GM18499 (cell line): ENCODE data around the gene CELF5.

Source experiments
- ATAC-seq: cut with Tn5 transposase; IDR thresholded peaks from one replicate; pipeline ENCODE4 v1.9.1; 2021; ENCODE audit warnings: moderate number of reproducible peaks; ENCODE audit not compliant: insufficient read depth, unreplicated experiment

The CELF5 gene

DNA sequence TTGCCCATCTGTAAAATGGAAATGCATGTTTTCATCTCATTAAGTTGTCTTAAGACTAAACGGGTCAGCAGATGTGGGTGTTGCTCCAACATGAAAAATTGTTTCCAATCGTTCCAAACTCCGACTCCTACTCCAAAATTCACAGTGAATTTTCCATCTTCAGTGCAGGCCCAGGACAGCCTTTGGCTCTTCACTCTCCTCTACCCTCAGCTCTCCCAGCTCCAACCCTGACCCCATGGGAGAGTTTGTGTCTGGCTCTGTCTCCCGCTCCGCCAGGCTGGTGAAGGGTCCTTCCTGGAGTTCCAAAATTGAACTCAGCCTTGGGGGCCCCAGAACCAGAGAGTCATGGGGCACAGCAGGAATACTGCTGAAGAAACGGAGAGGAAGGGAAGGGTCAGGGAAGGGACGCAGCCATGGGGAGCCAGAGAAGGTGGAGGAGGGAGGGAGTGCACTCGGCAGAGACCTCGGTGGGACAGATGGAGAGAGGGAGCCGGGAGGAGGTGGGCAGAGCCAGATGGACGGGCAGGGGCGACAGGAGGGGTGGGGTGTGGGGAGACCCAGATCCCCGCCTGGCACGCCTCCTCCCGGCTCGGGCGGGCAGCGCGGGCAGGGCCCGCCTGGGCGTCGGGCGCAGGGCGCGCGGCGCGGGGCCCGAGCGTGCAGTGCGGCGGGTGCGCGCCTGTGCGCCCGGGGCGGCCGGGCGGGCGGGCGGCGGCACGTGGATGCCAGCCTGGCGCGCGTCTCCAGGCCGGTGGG, 45.6 kb downstream of the CELF5 start:
- no peak for ATAC-seq

DNA sequence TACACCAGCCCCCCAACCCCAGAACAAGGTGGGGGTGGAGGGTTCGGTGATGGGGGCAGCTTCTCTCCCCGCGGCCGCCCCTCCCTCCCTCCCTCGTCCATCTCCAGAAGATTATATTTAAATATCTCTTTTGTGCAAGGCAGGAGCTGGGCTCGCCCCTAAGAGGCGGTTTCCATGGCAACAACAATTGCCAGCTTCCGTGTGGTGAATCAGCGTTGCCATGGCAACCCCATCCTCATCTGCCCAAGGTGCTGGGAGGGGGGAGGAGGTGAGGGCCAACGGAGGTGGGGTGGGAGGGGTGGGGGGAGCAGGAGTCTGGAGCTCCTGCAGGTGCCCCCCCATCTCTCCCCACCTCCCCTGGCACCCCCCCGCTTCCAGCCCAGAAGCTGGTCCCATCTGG, 46.4 kb downstream of the CELF5 start:
- no peak for ATAC-seq

DNA sequence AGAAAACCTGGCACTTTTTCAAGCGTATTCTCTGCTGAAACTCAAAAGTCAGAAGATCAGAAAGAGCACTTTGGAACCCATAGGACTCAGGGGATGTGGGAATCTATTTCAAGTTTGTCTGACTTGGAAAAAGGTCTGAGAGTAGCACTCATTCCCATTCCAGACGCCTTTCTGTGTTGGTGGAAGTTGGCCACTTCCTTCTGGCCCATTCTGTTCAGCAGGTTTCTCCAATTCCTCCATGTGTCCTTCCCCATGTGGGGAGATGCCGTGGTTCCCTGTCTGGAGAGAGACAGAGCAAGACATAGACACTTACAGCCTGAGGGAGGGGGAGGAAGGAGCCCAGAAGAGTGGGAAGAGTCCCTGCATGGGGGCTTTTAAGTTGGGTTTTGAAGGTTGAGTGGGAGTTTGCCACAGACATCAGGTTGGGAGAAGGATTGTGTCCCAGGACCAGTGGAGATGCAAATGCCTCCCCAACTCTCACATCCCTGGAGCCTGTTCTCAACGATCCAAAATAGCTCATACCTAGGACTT, 48.0 kb downstream of the CELF5 start:
- no peak for ATAC-seq

DNA sequence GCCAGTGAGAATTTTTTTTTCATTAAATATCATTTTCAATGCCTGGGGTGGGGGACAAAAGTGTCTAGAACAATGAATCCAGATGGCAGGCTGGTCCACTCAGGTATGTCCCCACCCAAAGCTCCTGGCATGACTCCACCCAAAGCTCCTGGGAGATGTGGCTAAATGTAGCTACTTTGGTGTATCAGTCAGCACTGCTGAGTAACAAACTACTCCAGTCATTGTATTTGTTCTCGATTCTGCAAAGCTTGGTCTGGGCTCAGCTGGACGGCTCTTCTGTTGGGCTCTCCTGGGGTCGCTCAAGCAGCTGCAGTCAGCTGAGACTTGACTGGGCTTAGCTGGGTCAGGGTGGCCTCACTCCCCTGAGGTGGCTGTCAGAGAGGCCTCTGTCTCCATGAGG, 48.5 kb downstream of the CELF5 start:
- no peak for ATAC-seq

DNA sequence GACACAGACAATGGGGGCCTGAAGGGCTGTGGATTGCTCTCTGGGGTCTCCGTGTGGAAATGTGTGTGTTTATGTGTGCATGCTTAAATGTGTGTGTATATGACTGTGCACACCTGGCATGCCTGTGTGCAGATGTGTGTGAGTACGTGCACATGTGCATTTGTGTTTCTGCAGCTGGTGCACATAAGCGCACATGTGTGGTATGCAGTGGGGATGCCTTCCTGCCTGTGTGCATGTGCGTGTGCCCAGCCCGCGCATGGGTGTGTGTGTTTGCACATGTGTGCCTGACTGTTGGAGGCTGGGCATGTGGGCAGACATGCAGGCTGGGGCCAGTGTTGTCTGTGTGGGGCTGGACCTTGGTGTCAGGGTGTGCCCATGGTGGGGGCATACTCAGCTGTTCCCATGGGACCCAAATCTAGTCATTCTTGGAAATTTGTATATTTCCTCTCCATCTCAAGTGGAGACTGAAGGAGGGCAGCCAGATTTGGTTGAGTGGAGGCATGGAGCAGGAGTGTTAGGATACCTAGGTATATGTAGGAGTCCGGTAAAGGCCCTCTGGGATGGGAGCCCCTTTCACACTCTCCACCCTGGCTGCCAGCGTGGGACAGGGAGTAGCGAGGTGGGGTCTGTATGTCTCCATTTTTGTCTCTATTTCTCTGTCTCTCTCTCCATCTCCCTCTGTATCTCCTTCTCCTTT, 49.9 kb downstream of the CELF5 start:
- no peak for ATAC-seq

DNA sequence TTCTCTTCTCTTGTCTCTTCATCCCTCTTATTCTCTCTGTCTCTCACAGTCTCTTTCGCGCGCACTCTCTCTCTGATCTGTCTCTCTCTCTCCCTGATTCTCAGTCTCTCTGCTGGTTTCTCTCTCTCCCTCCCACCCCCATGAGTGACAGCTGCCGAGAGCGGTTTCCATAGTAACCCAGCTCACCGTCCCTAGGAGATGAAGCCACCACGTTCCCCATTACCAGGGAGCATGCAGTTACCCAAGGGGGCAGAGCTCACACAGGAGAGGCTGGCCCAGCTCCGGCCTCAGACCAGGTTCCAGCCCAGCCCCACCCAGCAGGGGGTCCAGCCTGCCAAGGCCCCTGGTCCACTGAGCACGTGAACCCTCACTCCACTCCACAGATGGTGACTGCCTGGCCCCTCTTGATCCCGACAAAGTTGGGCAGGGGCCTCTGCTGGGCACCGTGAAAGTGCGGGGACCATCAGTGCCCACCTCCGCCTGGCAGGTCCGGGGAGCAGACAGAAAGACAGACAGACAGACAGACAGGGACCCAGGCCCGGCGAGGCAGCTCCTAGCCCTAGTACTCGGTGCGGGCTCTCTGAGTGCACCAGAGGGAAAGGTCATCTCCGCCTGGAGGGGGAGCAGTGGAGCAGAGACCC, 50.6 kb downstream of the CELF5 start:
- no peak for ATAC-seq

DNA sequence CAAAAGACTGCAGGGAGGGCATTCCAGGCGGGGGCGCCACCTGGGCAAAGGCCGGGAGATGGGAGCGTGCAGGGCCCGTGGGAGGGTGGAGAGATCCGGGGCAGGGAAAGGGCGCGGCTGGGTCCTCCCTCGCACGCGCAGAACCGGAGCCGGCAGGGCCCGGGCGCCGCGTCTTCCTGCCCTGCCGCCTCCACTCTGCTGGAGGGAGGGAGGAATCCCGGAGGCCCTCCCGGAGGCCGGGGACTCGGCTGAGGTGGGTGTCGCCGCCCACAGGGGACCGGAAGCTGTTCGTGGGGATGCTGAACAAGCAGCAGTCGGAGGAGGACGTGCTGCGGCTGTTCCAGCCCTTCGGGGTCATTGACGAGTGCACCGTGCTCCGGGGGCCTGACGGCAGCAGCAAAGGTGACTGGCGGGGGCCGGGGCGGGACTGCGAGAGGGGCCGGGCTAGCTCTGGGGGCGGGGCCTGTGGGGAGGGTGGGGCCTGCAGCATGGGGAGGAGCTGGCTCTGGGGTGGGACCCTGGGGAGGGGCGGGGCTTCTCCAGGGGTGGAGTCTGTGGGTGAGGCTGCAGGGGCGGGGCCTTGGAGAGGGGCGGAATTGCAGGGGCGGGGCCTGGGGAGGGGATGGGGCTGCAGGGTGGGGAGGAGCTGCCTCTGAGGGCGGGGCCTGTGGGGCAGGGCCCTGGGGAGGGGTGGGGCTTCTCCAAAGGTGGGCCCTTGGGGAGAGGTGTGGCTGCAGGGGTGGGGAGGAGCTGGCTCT, 51.3 kb downstream of the CELF5 start:
- ATAC-seq, result no peak

DNA sequence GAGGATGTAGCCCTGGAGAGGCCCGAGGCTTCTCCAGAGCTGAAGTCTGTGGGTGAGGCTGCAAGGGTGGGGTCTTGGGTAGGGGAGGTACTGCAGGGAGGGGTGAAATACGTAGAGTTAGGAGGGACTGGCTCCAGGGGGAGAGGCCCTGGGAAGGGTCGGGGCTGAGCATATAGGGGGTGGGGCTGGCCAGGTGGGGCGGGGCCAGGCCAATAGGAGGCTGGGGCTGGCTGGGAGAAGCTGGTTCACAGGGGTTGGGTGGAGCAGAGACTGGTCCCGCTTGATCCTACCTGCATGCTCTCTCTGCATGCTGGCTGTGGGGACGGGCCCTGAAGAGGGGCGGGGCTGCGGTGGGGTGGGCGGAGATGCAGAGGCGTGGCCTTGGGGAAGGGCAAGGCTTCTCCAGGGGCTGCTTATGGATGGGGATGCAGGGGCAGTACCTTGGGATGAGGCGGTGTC, 51.9 kb downstream of the CELF5 start:
- no peak for ATAC-seq

DNA sequence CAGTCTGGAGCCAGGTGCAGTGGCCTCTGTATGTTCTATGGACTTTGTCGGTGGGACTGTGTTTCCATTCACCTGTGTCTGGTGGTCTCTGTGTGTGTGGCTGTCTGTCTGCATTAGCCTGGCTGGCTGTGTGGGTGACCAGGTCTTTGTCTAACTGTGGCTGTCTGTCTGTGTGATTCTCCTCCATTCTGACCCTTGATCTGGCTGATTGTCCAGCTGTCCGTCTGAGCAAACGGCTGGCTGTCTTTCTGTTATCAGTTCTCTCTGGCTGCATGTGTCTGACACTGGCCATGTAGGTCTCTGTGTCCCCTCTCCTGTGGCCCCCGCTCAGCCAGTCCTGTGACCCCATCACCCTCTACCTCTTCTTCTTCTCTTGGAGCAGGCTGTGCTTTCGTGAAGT, 53.2 kb downstream of the CELF5 start:
- ATAC-seq, result no peak

DNA sequence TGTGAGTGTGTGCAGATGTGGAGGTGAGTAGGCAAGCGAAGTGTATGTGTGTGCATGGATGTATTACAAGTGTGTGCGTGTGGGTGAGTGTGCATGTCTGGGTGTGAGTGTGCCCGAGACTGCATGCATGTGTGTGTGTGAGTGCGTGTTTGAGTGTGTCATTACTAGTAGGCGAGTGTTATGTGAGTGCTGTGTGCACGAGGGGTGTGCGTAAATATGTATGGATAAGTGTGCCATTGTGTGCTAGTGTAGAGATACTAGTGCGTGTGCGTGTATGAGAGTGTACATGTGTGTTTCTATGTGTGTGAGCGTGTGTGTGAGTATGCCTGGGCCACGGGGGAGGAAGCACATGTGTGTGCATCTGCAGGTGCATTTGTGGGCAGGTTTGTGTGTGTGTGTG, 53.8 kb downstream of the CELF5 start:
- ATAC-seq, result no peak

DNA sequence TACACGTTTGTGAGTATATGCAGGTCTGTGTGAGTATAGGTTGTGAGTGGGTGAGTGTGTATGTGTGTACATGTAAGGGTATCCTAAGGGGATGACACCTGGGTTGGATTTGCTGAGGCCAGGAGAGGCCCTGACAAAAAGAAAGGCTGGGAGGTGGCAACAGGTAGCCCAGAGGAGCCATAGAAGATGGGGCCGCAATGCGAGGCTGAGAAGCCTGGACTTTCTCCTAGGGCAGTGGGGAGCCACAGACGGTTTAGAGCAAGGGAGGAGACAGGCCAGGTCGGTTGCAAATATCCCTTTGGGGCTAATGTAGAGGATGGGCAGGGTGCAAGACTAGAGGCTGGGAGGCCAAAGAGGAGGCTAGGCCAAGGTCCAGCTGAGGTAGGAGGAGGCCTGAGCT, 54.3 kb downstream of the CELF5 start:
- ATAC-seq, result no peak

DNA sequence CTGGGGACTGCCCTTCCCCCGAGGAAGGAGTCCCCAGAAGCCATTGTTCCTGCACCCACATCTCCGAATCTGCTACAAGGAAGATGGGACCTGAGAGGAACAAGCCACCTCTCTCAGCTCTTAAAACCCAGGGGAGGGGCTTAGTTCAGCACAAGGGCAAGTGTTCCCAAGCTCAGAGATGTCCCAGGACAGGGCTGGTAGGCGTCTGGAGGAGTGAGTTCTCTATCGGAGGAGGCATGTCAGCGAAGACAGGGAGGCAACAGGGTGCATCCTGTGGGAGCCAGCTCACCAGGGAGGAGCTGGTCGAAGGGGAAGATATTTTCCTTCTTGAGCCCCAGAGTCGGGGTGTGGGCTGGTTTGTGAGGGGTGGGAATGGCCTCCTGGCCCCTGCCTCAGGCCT, 54.8 kb downstream of the CELF5 start:
- no peak for ATAC-seq

DNA sequence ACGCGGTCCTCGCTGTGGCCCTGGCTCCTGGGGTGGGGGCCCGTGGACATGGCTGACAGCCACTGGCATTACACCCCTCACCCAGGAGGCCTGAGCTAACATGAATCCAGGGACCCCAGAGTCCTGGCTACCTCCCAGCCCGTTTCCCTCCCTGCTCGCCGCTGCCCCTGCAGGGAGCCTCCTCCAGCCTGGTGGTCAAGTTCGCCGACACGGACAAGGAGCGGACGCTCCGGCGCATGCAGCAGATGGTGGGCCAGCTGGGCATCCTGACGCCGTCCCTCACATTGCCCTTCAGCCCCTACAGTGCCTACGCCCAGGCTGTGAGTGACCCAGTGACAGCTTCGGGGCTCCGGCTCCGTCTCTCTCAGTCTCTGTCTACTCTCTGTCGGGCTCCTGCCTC, 56.6 kb downstream of the CELF5 start:
- no peak for ATAC-seq

DNA sequence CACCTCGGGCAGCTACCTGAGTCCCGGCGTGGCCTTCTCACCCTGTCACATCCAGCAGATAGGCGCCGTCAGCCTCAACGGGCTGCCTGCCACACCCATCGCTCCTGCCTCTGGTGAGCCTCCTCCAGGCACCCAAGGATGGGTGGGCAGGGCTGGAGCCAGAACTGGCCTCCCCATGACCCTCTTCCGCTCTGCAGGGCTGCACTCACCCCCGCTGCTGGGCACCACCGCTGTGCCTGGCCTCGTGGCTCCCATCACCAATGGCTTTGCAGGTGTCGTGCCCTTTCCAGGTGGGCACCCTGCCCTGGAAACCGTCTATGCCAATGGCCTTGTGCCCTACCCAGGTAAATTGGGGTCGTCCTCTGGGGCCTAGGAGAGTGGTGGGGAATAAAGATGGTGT, 57.7 kb downstream of the CELF5 start:
- ATAC-seq, result no peak

DNA sequence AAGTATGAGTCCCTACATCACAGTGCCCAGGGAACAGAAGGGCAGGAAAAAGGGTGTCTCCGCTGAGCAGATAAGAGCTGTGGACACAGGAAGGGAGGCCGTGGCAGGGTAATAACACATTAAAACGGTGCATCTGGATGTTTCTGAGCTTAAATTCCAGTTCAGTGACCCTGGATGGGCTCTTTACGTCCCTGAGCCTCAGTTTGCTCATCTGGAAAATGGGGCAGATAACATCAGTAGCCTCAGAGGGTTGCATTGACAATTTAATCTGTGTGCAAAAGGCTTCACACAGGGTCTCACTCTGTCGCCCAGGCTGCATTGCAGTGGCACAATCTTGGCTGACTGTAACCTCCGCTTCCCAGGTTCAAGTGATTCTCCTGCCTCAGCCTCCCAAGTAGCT, 58.1 kb downstream of the CELF5 start:
- ATAC-seq, result no peak

DNA sequence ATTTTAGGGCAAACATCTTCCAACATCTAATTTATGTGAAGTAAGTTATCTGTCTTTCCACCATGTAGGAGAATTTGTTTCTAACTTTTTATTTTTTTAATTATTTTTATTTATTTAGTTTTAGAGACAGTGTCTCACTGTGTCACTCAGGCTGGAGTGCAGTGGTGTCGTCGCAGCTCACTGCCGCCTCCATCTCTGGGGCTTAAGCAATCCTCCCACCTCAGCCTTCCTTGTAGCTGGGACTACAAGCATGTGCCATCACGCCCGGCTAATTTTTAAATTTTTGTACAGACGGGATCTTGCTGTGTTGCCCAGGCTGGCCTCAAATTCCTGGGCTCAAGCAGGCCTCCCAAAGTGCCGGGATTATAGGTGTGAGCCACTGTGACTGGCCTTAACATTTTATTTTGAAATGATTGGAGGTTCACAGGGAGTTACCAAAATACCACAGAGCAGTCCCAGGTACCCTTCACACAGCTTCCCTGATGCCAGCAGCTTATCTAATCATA, 58.8 kb downstream of the CELF5 start:
- ATAC-seq, result no peak

DNA sequence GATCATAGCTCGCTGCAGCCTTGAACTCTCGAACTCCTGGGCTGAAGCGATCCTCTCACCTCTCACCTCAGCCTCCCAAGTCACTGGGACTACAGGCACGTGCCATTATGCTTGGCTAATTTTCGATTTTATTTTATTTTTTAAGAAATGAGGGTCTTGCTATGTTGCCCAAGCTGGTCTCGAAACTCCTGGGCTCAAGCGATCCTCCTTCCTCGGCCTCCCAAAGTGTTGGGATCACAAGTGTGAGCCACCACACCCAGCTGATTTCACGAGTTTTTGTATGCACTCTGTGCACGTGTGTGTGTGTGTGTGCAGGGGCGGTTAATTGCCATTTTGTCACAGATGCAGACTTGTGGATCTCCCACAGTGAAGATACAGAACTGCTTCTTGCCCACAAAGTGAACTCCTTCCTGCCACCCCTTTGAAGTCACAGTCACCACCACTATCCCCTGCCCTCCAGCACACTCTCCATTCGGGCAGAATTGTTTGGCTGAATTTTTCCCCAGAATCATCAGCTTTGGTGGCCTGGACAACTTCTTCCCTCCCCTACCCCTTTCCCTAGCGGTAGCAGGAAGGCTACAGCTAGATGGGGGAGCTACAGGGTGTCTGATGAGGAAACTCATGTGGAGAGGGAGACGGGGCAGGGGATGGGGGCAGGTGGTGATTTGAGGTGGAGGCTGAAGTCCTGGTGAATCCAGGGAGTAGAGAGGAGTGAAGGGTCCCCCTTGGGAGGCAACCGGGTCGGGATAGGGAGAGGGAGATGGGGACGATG, 59.6 kb downstream of the CELF5 start:
- ATAC-seq, result no peak

DNA sequence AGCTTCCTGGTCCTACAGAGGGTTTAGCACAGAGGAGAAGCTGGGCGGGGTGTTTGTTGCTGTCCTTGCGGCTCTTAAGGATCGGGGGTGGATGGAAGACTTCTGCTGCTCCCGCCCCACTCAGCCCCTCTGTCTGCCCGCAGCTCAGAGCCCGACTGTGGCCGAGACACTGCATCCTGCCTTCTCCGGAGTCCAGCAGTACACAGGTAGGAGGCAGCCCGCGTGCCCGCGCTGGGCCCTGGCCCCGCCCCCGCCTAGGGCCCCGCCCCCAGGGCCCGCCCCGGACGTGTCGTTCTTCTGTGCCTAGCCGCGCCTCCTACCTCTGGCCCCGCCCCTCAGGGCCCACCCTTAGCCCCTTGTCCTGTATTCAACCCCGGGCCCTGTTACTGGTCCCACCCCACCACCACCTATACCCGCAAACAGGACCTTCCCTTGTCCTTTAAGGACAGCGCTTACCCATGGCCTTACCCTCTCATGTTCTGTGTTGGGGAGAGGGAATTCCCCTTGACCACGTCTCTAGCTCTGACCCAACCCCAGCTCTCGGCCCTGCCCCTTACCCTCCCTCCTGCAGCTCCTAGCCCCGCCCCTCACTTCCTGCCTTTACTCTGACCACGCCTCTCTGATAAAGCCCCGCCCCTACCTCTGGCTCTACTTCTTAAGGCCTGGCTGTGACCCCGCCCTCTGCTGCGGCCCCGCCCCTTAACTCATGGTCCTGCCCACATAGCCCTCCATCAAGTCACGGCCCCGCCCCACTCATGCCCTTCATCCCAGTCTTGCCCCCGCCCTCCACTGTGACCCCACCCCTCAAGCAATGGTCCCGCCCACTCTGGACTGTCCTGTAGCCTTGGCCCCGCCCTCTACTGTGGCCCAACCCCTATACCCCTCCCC, 60.5 kb downstream of the CELF5 start:
- ATAC-seq, result no peak
